ENCODE measurements around the gene P2RX2.

DNA sequence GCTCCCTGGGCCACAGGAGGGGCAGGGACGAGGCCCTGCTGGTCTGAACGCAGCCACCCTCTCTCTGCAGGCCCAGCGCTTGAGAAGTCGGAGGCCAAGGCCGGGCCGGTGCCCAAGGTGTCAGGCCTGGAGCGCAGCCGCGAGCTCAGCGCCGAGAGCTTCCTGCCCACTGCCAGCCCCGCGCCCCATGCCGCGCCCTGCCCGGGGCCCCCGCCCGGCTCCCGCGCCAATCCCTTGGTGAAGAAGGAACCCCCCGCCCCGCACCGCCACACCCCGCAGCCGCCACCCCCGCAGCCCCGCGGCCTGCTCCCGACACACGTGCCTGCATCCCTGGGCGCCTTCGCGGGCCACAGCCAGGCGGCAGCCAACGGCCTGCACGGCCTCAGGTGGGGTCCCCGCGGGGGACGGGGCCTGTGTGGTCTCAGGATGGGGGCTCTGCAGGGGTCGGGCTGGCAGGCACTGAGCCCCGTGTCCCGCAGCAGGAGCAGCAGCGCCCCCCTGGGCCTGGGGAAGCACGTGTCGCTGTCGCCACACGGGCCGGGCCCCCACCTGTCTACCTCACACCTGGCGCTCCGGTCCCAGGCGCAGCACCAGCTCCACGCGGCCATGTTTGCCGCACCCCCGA is 48.6 kb upstream of the P2RX2 start:
- TF ChIP-seq, protein P1, sequence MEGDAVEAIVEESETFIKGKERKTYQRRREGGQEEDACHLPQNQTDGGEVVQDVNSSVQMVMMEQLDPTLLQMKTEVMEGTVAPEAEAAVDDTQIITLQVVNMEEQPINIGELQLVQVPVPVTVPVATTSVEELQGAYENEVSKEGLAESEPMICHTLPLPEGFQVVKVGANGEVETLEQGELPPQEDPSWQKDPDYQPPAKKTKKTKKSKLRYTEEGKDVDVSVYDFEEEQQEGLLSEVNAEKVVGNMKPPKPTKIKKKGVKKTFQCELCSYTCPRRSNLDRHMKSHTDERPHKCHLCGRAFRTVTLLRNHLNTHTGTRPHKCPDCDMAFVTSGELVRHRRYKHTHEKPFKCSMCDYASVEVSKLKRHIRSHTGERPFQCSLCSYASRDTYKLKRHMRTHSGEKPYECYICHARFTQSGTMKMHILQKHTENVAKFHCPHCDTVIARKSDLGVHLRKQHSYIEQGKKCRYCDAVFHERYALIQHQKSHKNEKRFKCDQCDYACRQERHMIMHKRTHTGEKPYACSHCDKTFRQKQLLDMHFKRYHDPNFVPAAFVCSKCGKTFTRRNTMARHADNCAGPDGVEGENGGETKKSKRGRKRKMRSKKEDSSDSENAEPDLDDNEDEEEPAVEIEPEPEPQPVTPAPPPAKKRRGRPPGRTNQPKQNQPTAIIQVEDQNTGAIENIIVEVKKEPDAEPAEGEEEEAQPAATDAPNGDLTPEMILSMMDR (conservative IDR thresholded peaks at IDR 0.05; ENCODE audit: low read length), result no peak
- TF ChIP-seq EZH2phosphoT487 (IDR thresholded peaks at IDR 0.05; ENCODE audit: borderline replicate concordance, low read depth, low read length), result no peak

All from OCI-LY7 (cell line).